Measurements from ENCODE around the gene SLC5A2. TPM values are rescaled to one million over a fixed set of nuclear protein-coding genes. Genes with fewer than 3 reads are reported as not detected.

The SLC5A2 gene
- total and polyA plus RNA-seq, 12 donors = 0.11 to 3.0 (median 1.3) TPM; not detected in 8

- intact Hi-C loops (cut with DNase I) = no loop called here
- peaks cover 9% of the 10 kb centered on the region for H3K27me3 ChIP-seq
- no peaks in the 10 kb centered on the region for H3K4me1 ChIP-seq (replicated peaks in 1 of 2)
- no peak overlapping the region for H3K27ac ChIP-seq
- WGBS, 4 donors = 3 to 15% (median 5%) methylated on average over 8 to 50 of the region's 52 CpGs
- H3K4me3 ChIP-seq = peak overlapping the region in 1 of 4 donors; percentile 19
- no peaks in the 10 kb centered on the region for H3K36me3 ChIP-seq (replicated peaks in 1 of 2)
- TF ChIP-seq POLR2A (IDR thresholded peaks at IDR 0.05) = no peak
- H3K9me3 ChIP-seq (replicated peaks in 1 of 3) = no peaks in the 10 kb centered on the region
- no peak for DNase-seq
Observed at GRCh38 chr16:31529108-31529936, 46.4 kb downstream of the SLC5A2 start.

- no peak for TF ChIP-seq POLR2A (IDR thresholded peaks at IDR 0.05)
- TF ChIP-seq CTCF (IDR thresholded peaks at IDR 0.05) = no peak
- Histone ChIP-seq H3K27me3 (peaks cover 9% of the 10 kb centered on the region), H3K36me3 (replicated peaks in 1 of 2) (no peaks in the 10 kb centered on the region), H3K9me3 (replicated peaks in 1 of 3) (no peaks in the 10 kb centered on the region), H3K27ac (no peak overlapping the region), H3K4me1 (replicated peaks in 1 of 2) (no peaks in the 10 kb centered on the region), H3K4me3 (no peak overlapping the region)
- intact Hi-C loops (cut with DNase I) = no loop called here
- DNase-seq = no peak
- 28 to 52% (median 29%) methylated on average over 5 to 17 of the region's 17 CpGs for WGBS, 4 donors
Observed at GRCh38 chr16:31529937-31530312, 47.0 kb downstream of the SLC5A2 start.

GRCh38 chr16:31530405-31530804 is 47.5 kb downstream of the SLC5A2 start:
- Histone ChIP-seq H3K27ac (no peak overlapping the region), H3K4me1 (replicated peaks in 1 of 2) (no peaks in the 10 kb centered on the region), H3K36me3 (replicated peaks in 1 of 2) (no peaks in the 10 kb centered on the region), H3K9me3 (replicated peaks in 1 of 3) (no peaks in the 10 kb centered on the region), H3K4me3 (no peak overlapping the region), H3K27me3 (peaks cover 9% of the 10 kb centered on the region)
- TF ChIP-seq CTCF (IDR thresholded peaks at IDR 0.05) = no peak
- no peak for TF ChIP-seq POLR2A (IDR thresholded peaks at IDR 0.05)
- no peak for DNase-seq
- WGBS, 4 donors = 68 to 71% (median 69%) methylated on average over 5 of the region's 5 CpGs
- intact Hi-C loops (cut with DNase I) = no loop called here

- 88 to 92% (median 89%) methylated on average over 1 of the region's 1 CpG for WGBS, 4 donors
- Histone ChIP-seq H3K9me3 (replicated peaks in 1 of 3) (no peaks in the 10 kb centered on the region), H3K27me3 (peaks cover 9% of the 10 kb centered on the region), H3K27ac (no peak overlapping the region), H3K4me3 (no peak overlapping the region), H3K4me1 (replicated peaks in 1 of 2) (no peaks in the 10 kb centered on the region), H3K36me3 (replicated peaks in 1 of 2) (no peaks in the 10 kb centered on the region)
- DNase-seq = no peak
- intact Hi-C loops (cut with DNase I) = no loop called here
- TF ChIP-seq CTCF (IDR thresholded peaks at IDR 0.05) = no peak
- no peak for TF ChIP-seq POLR2A (IDR thresholded peaks at IDR 0.05)
Observed at GRCh38 chr16:31531096-31531495, 48.2 kb downstream of the SLC5A2 start.

- 30 to 55% (median 48%) methylated on average over 2 of the region's 2 CpGs for WGBS, 4 donors
- no peak for DNase-seq
- Histone ChIP-seq H3K9me3 (replicated peaks in 1 of 3) (no peaks in the 10 kb centered on the region), H3K27ac (no peak overlapping the region), H3K27me3 (peaks cover 15% of the 10 kb centered on the region), H3K4me1 (replicated peaks in 1 of 2) (no peaks in the 10 kb centered on the region), H3K36me3 (replicated peaks in 1 of 2) (no peaks in the 10 kb centered on the region), H3K4me3 (no peak overlapping the region)
- TF ChIP-seq POLR2A (IDR thresholded peaks at IDR 0.05) (no peak), CTCF (IDR thresholded peaks at IDR 0.05) (no peak)
- intact Hi-C loops (cut with DNase I) = no loop called here
Observed at GRCh38 chr16:31532120-31532519, 49.2 kb downstream of the SLC5A2 start.

Data from adrenal gland (tissue), 12 donors.